Liver (tissue), 9 donors: Measurements from ENCODE around the gene LIPC. TPM values are rescaled to one million over a fixed set of nuclear protein-coding genes. Genes with fewer than 3 reads are reported as not detected.
A peak's percentile ranks its signal among the peaks of the same experiment; 100 is the strongest.

Experiments used
- DNase-seq: peaks from one replicate; pipeline ENCODE4 v3.0.0-alpha.2; 2017; ENCODE audit warnings: low spot score
- H3K27ac ChIP-seq, 2 donors: one replicate each; pipeline ENCODE4 v1.7.0; 2013; ENCODE audit warnings: inconsistent platforms in 2 of 2, low read length in 2 of 2, control low read depth in 1 of 2, low read depth in 1 of 2, mild to moderate bottlenecking in 1 of 2
- H3K27me3 ChIP-seq, 4 donors: one replicate each; pipeline versions ENCODE4 v1.6.1 to v1.7.0; 2013; ENCODE audit warnings: low read length in 3 of 4, inconsistent platforms in 1 of 4, mild to moderate bottlenecking in 1 of 4, moderate library complexity in 1 of 4; ENCODE audit not compliant: control insufficient read depth in 4 of 4, insufficient read depth in 4 of 4
- H3K36me3 ChIP-seq, 4 donors: one replicate each; pipeline versions ENCODE4 v1.6.1 to v1.7.0; 2013; ENCODE audit warnings: low read length in 3 of 4, mild to moderate bottlenecking in 3 of 4, low read depth in 1 of 4, moderate library complexity in 1 of 4; ENCODE audit not compliant: control insufficient read depth in 4 of 4, insufficient read depth in 3 of 4
- H3K4me1 ChIP-seq, 4 donors: one replicate each; pipeline versions ENCODE4 v1.6.1 to v1.7.0; 2013; ENCODE audit warnings: low read length in 3 of 4, mild to moderate bottlenecking in 3 of 4, moderate library complexity in 1 of 4; ENCODE audit not compliant: control insufficient read depth in 4 of 4, insufficient read depth in 4 of 4
- H3K4me3 ChIP-seq, 3 donors: one replicate each; pipeline versions ENCODE4 v1.6.1 to v1.7.0; 2013; ENCODE audit warnings: low read length in 3 of 3, control low read depth in 1 of 3, low read depth in 1 of 3, mild to moderate bottlenecking in 1 of 3
- H3K9ac ChIP-seq, 2 donors: one replicate each; pipeline ENCODE4 v1.7.0; 2013; ENCODE audit warnings: low read length in 2 of 2, mild to moderate bottlenecking in 2 of 2, moderate library complexity in 2 of 2, control low read depth in 1 of 2, low read depth in 1 of 2
- H3K9me3 ChIP-seq, 4 donors: one replicate each; pipeline versions ENCODE4 v1.6.1 to v1.7.0; 2013; ENCODE audit warnings: low read length in 3 of 4; ENCODE audit not compliant: control insufficient read depth in 4 of 4
- CTCF ChIP-seq: fragments of 150-350 bp; IDR thresholded peaks from 2 replicates; pipeline ENCODE4 v1.5.1; 2017; ENCODE audit warnings: improper control_type of control experiment, low read depth, low read length; ENCODE audit not compliant: missing input control
- FOXA1 ChIP-seq: IDR thresholded peaks from 2 replicates; pipeline ENCODE4 v1.6.1; 2016; ENCODE audit warnings: antibody characterized with exemption
- FOXA2 ChIP-seq: IDR thresholded peaks from 2 replicates; pipeline ENCODE4 v1.6.1; 2016; ENCODE audit warnings: antibody characterized with exemption
- HNF4A ChIP-seq, 2 donors: conservative IDR thresholded peaks; 2 replicates each; pipeline ENCODE4 v1.6.1; 2016; ENCODE audit warnings: antibody characterized with exemption in 2 of 2, mild to moderate bottlenecking in 2 of 2
- HNF4G ChIP-seq: IDR thresholded peaks from 2 replicates; pipeline ENCODE4 v1.6.1; 2016; ENCODE audit warnings: antibody characterized with exemption
- JUND ChIP-seq, 2 donors: IDR thresholded peaks; 2 replicates each; pipeline ENCODE4 v1.6.1; 2016; ENCODE audit warnings: antibody characterized with exemption in 2 of 2
- NR2F2 ChIP-seq: IDR thresholded peaks from 2 replicates; pipeline ENCODE4 v1.6.1; 2016; ENCODE audit warnings: antibody characterized with exemption
- RAD21 ChIP-seq, 2 donors: IDR thresholded peaks; 2 replicates each; pipeline ENCODE4 v1.6.1; 2016; ENCODE audit warnings: antibody characterized with exemption in 2 of 2, mild to moderate bottlenecking in 2 of 2
- REST ChIP-seq: IDR thresholded peaks from 2 replicates; pipeline ENCODE4 v1.6.1; 2016; ENCODE audit warnings: antibody characterized with exemption, mild to moderate bottlenecking
- RXRA ChIP-seq, 2 donors: IDR thresholded peaks; 2 replicates each; pipeline ENCODE4 v1.6.1; 2017 to 2018; ENCODE audit warnings: antibody characterized with exemption in 2 of 2, mild to moderate bottlenecking in 1 of 2
- SP1 ChIP-seq: IDR thresholded peaks from 2 replicates; pipeline ENCODE4 v1.6.1; 2018; ENCODE audit warnings: antibody characterized with exemption, mild to moderate bottlenecking
- TAF1 ChIP-seq: conservative IDR thresholded peaks from 2 replicates; pipeline ENCODE4 v1.6.1; 2016; ENCODE audit warnings: antibody characterized with exemption, mild to moderate bottlenecking
- YY1 ChIP-seq: IDR thresholded peaks from 2 replicates; pipeline ENCODE4 v1.6.1; 2016; ENCODE audit warnings: antibody characterized with exemption, mild to moderate bottlenecking
- WGBS: extraction: QIAGEN DNeasy Blood & Tissue Kit; methylation state at CpG from one replicate; pipeline ENCODE4 v1.1.7; 2013; 5-methylcytosine and 5-hydroxymethylcytosine counted together
- polyA plus RNA-seq, 2 donors: library from polyadenylated mRNA; stranded (reverse) in 1 of 2; unstranded in 1 of 2; fragments of 200-250 nt in 1 of 2; fragments of >200 nt in 1 of 2; fragmentation: Nextera tagmentation in 1 of 2; extraction: Ambion mirVana in 1 of 2; gene quantifications; one replicate each; pipeline versions ENCODE4 v1.2.1 to v1.2.3, GENCODE V29; 2013 to 2015
- total RNA-seq, 2 donors: library from RNA; depleted of rRNA; stranded (reverse); fragments of >200 nt; gene quantifications; one replicate each; pipeline ENCODE4 v1.2.3, GENCODE V29; 2014
- donor health status: healthy.
- donor health status: healthy.
- donor health status: healthy.
- donor health status: healthy.
- donor health status: healthy.

Gene LIPC
- total and polyA plus RNA-seq, 4 donors = 60.1 to 268 (median 131) TPM

GRCh38 chr15:58505581-58505980, 73.8 kb downstream of the LIPC start:
- Histone ChIP-seq H3K27ac (no peak overlapping the region), H3K4me3 (no peak overlapping the region), H3K9me3 (no peaks in the 10 kb centered on the region), H3K27me3 (no peaks in the 10 kb centered on the region), H3K36me3 (no peaks in the 10 kb centered on the region), H3K9ac (no peak overlapping the region), H3K4me1 (peaks cover 0 to 6% (median 5%) of the 10 kb centered on the region in 4 donors)
- TF ChIP-seq HNF4G = no peak
- no peak for TF ChIP-seq TAF1
- no peak for TF ChIP-seq CTCF
- no peak for TF ChIP-seq REST
- TF ChIP-seq FOXA2 = no peak
- no peak for TF ChIP-seq HNF4A (conservative IDR thresholded peaks at IDR 0.05)
- no peak for TF ChIP-seq JUND (IDR thresholded peaks at IDR 0.05)
- TF ChIP-seq NR2F2 = no peak
- no peak for TF ChIP-seq RAD21 (IDR thresholded peaks at IDR 0.05)
- no peak for TF ChIP-seq YY1
- no peak for TF ChIP-seq FOXA1
- no peak for TF ChIP-seq SP1
- DNase-seq = no peak
- WGBS = 95% methylated on average over 7 of the region's 7 CpGs

- TF ChIP-seq HNF4A (conservative IDR thresholded peaks at IDR 0.05) = peak in 1 of 2 donors; percentile 38
- TF ChIP-seq RXRA (IDR thresholded peaks at IDR 0.05) = peak in 1 of 2 donors; percentile 21
- no peak for TF ChIP-seq RAD21 (IDR thresholded peaks at IDR 0.05)
- Histone ChIP-seq H3K27ac (no peak overlapping the region), H3K4me1 (peaks cover 0 to 6% (median 5%) of the 10 kb centered on the region in 4 donors), H3K27me3 (no peaks in the 10 kb centered on the region), H3K36me3 (no peaks in the 10 kb centered on the region), H3K9ac (no peak overlapping the region), H3K4me3 (no peak overlapping the region), H3K9me3 (no peaks in the 10 kb centered on the region)
- no peak for DNase-seq
- WGBS = 65% methylated on average over 4 of the region's 4 CpGs
Measured at GRCh38 chr15:58506064-58506490, 74.3 kb downstream of the LIPC start.
